GM13976 (cell line): ENCODE measurements around the gene PTPN11.
"Not testable (repeated sequence)": the region's sequence is repeated elsewhere in the genome, so short reads cannot be mapped to it uniquely, and the experiment has no call there.

ENCODE experiments used
- DNase-seq: peaks from one replicate; pipeline ENCODE4 v3.0.0; 2012; ENCODE audit warnings: low spot score
- in situ Hi-C: fragments of 300-500 bp; cut with MboI; formaldehyde crosslinking; loops from one replicate; pipeline ENCODE4 v1.12.0; 2022; ENCODE audit warnings: low sequenced_read_pairs, mixed read lengths, inconsistent platforms; ENCODE audit not compliant: unreplicated experiment
- TF ChIP-seq, protein P1 (sequence below): IDR thresholded peaks from 2 replicates; pipeline ENCODE4 v1.5.1; 2012; ENCODE audit warnings: borderline replicate concordance, mild to moderate bottlenecking; ENCODE audit not compliant: insufficient read depth; ENCODE audit errors: extremely low read depth, missing control alignments, control extremely low read depth

Gene PTPN11

DNA sequence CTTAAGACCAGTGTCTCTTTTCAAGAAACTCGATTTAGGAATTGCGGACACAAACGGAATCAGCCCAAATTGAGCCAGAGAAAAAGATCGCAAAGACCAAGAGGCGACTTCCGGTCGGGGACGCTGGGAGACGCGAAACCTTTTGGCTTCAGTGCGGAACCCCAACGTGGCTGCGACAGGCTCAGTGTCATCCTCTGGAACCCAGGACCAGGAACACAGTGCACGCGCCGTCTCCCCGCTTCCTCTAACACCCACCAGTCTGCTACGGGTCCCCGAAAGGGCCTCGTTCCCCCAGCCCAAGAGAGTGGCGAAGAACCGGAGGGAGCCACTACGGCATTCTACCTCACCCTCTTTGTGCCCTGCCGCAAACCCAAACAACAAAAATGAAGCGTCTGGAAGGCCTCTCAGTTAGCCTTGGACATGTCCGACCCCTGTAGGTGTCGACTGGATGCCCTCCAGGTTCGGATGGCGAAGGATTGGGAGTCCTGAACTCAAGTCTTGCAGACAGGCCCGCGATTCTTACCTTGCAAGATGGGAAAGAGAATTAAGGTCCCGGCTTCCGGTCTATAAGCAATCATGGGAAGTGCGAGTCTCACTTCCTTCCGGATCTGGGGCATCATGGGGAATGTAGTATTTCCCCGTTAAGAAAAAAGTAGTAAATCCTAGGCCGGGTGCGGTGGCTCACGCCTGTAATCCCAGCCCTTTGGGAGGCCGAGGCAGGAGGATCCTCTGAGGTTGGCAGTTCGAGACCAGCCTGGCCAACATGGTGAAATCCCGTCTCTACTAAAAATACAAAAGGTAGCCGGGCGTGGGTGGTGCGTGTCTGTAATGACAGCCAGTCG is 9.5 kb upstream of the PTPN11 start, which contains the start of gene RPL6:
Gene RPL6 (minus strand): TSS at position 542 of the 842 bp plus-strand sequence. CDS start 949 bp downstream, outside the sequence.
- TF ChIP-seq, protein P1, sequence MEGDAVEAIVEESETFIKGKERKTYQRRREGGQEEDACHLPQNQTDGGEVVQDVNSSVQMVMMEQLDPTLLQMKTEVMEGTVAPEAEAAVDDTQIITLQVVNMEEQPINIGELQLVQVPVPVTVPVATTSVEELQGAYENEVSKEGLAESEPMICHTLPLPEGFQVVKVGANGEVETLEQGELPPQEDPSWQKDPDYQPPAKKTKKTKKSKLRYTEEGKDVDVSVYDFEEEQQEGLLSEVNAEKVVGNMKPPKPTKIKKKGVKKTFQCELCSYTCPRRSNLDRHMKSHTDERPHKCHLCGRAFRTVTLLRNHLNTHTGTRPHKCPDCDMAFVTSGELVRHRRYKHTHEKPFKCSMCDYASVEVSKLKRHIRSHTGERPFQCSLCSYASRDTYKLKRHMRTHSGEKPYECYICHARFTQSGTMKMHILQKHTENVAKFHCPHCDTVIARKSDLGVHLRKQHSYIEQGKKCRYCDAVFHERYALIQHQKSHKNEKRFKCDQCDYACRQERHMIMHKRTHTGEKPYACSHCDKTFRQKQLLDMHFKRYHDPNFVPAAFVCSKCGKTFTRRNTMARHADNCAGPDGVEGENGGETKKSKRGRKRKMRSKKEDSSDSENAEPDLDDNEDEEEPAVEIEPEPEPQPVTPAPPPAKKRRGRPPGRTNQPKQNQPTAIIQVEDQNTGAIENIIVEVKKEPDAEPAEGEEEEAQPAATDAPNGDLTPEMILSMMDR = no peak
- peak; percentile 88 for DNase-seq
- in situ Hi-C loops = no loop called here

DNA sequence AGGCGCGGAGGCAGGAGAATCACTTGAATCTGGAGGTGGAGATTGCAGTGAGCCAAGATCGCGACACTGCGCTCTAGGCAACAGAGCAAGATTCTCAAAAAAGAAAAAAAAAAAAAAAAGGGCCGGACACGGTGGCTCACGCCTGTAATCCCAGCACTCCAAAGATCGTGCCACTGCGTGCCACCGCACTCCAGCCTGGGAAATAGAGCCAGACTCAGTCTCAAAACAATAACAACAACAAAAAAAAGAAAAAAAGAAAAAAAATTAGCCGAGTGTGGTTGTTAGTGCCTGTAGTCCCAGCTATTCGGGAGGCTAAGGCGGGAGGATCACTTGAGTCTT is 8.9 kb upstream of the PTPN11 start:
- in situ Hi-C loops = no loop called here
- TF ChIP-seq, protein P1 = no peak

DNA sequence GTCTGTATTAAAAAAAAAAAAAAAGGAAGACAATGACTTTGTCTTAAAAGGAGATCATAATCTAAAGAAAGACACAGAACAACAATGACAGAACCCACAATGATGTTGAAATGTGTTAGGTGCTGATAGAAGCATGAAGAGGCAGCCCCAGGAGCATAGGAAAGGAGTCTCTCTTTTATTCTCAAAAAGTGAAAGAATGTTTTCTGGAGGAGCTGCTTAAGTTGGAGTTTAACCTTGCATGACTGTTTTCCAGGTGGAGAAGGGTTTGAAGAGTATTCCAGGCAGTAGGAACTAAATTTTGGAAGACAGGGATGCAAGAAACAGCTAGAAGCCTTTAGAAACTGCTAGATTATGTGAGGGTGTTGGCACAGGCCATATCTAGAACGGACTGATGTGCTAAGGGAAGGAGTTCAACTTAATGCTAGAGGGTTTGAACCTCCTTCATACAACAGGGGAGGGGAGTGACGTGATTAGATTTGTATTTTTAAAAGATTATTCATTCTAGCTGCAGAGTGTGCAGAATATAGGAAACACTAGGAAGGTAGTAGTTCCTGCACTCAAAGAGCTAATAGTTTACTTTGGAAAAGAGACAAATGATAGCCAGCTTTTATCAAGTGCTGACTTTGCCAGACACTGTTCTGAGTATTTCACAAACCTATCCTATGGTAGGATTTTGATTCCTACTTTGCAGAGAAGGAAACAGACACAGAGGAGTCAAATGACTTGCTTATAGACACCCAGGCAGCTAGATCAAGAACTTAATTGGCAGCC is 4.7 kb upstream of the PTPN11 start:
- no peak for DNase-seq
- in situ Hi-C loops = no loop called here
- TF ChIP-seq, protein P1 = no peak

More for the DNA sequence above, 8.9 kb upstream of the PTPN11 start:
- no peak for DNase-seq

DNA sequence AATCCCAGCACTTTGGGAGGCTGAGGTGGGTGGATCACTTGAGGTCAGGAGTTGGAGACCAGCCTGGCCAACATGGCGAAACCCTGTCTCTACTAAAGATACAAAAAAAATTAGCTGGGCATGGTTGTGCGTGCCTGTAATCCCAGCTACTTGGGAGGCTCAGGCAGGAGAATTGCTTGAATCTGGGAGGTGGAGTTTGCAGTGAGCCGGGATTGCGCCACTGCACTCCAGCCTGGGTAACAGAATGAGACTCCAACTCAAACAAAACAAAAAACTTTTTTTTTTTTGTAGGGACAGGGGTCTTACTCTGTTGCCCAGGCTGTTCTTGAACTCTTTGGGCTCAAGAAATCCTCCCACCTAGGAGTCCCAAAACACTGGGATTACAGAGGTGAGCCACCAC is 3.3 kb upstream of the PTPN11 start:
- DNase-seq, in situ Hi-C loops: not testable (repeated sequence)

DNA sequence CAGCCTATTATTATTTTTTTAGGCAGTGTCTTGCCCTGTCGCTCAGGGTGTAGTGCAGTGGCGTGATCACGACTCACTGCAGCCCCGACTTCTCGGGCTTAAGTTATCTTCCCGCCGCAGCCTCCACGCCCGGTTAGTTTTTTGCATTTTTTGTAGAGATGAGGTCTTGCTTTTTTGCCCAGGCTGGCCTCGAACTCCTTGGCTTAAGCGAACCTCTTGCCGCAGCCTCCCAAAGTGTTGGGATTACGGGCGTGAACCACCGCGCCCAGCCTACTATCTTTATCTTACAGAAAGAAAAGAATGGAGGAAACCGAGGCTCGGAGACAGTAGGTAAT is 507 bp upstream of the PTPN11 start:
- in situ Hi-C loops = no loop called here
- no peak for DNase-seq
- TF ChIP-seq, protein P1 = no peak

DNA sequence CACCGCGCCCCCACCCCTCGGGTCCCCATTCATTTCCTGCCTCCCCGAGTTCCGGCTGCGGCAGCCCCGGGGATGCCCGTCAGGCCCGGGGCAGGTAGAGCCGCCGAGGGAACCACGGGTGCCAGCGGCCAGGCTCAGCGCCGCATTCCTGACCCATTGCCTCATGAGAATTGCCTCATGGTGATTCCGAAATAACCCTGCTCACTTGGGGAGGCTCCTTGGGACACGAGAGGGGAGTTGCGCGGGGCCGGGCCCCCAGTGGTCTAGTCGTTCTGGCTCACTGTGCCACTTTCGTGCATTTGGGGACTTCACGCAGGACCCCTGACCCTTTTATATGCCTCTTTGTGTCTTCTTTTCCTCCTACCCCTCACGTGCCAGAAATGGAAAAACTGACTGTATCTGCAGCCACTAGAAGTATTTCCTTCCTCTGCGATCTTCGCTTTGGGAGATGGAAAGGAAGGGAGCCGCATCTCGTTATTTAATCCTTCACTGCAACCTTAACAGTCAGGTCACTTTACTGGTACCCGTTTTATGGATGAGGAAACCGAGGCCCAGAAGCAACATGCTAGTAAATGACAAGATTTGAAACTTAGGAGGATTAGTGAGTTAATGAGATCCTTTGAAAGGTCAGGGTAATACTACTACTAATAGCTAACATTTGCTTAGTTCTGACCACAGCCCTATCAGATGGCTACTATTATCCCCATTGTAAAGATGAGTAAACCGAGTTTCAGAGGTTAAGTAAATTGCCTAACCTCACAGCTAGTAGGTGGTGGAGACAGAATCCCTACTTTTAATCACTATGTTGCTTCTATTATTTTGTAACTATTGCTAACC is 768 bp downstream of the PTPN11 start:
- TF ChIP-seq, protein P1 = no peak
- in situ Hi-C loops = no loop called here
- peak; percentile 36 for DNase-seq
